Esophagus squamous epithelium (tissue), 4 donors: Measurements from ENCODE around the gene SOX1.

Experiments
- CTCF ChIP-seq, 6 experiments: fragments of 450-650 bp in 4 of 6; fragments of 200-600 bp in 2 of 6; sonication (generic) in 2 of 6; IDR thresholded peaks; one replicate each; pipeline ENCODE4 v1.5.1; 2016 to 2019; ENCODE audit warnings: antibody characterized with exemption in 6 of 6, mild to moderate bottlenecking in 4 of 6, moderate library complexity in 4 of 6
- POLR2A ChIP-seq, 4 donors: fragments of 450-650 bp; IDR thresholded peaks; one replicate each; pipeline ENCODE4 v1.6.1; 2017; ENCODE audit warnings: antibody characterized with exemption in 4 of 4, mild to moderate bottlenecking in 4 of 4, moderate library complexity in 3 of 4

GRCh38 chr13:112097770-112098169, 30.8 kb downstream of the SOX1 start:
- TF ChIP-seq POLR2A (IDR thresholded peaks at IDR 0.05) (no peak), CTCF (IDR thresholded peaks at IDR 0.05) (no peak)
